Measurements from ENCODE around the gene MRPS34.
"Not testable (repeated sequence)": the region's sequence is repeated elsewhere in the genome, so short reads cannot be mapped to it uniquely, and the experiment has no call there.

Gene MRPS34

DNA sequence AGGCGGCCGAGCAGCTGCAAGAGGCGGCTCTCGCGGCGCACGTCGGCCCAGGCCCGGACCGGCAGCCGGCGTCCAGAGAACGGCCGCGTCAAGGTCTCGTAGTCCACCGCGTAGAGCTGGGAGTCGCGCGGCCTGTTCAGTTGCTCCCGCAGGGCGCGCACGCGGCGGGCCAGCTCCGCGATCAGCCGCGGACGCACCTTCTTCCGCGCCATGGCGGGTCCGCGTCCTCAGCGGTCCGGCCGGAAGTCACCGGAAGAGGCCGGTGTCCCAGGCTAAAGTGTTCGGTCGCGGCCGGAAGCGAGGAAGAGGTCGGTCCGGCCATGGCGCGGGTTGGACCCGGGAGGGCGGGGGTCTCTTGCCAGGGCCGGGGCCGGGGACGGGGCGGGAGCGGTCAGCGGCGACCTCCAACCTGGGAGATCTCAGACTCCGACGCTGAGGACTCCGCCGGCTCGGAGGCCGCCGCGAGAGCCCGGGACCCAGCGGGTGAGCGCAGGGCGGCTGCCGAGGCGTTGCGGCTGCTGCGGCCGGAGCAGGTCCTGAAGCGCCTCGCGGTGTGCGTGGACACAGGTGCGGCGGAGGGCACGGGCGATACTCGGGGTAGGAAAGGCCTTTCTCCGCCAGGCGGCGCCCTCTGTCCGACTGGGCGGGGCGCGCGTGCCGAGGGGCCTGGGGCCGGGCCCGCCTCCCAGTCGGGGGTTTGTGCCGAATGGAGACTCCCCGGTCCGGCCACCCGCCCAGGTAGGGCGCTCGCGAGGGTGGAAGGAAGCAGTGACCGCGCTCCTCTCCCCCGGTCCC lies at the start of gene MRPS34:
TSS of gene MRPS34 (minus strand) at position 227 of the 795 bp plus-strand sequence. CDS start at position 212, 15 bp downstream.
- DNase-seq (ENCODE audit: low spot score), result peak; percentile 82

DNA sequence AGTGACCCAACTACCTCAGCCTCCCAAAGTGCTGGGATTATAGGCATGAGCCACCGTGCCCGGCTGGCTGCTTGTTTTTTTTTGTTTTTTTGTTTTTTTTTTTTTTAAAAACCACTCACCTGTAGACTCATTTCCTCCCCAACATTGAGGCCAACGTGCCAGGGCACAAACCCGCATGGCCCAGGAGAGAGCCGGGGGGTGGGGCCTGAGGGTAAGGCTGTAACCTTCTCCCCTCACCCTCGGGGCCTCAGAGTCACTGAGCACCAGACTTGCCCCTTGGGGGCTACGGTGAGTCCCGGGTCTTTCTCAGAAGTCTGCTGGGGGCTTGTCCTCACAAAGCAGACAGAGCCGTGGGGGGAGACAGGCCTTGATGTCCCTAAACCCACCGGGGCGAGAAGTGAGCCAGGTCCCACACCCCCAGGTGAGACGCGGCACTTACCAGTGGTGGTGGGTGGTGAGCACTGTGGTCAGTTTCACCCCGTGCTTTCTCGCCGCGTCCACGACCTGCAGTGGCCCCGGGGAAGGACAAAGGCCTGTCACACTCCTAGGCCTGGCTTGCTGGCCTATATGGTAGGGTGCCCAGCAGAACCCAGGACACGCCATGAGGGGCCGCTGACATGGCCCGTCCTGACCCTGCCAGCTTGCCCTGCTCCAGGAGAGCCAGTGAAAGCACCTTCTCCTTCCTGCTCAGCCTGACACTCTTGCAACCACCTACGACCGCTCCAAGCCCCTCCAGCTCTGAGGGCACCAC lies 49.1 kb upstream of the MRPS34 start:
- no peak for DNase-seq (ENCODE audit: low spot score)

GRCh38 chr16:1820946-1821290 lies 48.0 kb upstream of the MRPS34 start:
- no peak for DNase-seq (ENCODE audit: low spot score)

GRCh38 chr16:1820096-1820945 lies 47.4 kb upstream of the MRPS34 start:
- DNase-seq (ENCODE audit: low spot score), result no peak

- no peak for DNase-seq (ENCODE audit: low spot score)
Measured at GRCh38 chr16:1819611-1820010, 46.7 kb upstream of the MRPS34 start.

DNA sequence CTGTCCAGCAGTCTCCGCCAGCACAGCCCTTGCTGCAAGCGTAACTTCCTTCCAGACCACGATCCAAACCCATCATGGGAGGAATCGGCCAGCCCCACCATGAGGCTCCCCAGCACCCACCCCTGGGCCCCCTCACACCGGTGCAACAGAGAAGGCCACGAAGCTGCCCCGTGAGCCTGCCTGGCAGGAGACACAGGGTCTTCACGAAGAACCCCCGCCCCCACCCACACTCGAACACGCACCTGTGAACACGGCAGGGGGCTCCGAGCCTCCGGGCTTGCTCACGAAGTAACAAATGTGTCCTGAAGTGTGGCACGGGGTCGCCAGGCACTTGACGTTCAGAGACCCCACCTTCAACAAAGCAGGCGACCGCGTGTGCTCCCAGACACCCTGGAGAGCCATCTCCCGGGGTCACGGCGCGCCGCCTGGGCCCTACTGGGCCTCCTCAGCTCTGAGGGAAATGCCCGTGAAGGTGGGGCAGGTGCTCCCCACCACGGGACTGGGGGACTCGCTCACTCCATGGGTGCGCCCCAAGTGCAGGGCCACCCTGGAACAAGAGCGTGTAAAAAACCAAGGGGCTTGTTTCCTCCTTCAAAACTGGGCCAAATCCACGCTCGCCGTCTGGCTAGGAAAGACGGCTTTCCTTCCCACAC lies 46.1 kb upstream of the MRPS34 start:
- peak; percentile 13 for DNase-seq (ENCODE audit: low spot score)

DNA sequence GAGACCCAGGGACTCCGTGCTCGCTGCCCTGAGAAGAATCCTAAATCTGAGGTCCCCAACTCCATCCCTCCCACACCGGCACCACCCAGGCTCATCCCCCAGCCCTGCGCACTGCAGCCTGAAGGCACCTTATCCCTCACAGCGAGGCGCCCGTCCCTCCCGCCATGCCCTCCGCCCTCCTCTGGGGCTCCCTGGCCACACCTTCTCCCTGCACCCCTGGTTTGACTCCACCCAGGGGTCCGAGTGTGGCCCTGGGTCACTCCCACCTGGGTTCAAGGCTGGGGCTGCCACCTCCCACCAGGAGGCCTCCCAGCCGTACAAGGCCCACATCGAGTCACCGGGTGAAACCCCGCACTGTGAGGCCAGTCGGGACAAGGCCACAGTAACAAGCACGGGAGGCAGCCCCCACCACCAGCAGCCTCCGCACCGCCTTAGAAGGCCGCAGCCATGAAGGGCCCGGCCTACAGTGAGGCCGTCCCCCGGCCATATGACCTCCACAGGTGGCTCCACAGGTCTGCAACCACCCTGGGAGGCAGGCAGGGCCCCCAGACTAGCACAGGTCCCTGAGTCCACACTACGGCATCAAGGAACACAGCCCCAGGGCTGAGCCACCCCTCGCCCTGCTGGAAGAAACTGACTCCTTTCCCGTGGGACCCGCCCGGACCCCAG lies 45.4 kb upstream of the MRPS34 start:
- no peak for DNase-seq (ENCODE audit: low spot score)

- no peak for DNase-seq (ENCODE audit: low spot score)
Measured at GRCh38 chr16:1817716-1818115, 44.8 kb upstream of the MRPS34 start.

GRCh38 chr16:1817276-1817589 lies 44.3 kb upstream of the MRPS34 start:
- no peak for DNase-seq (ENCODE audit: low spot score)

DNA sequence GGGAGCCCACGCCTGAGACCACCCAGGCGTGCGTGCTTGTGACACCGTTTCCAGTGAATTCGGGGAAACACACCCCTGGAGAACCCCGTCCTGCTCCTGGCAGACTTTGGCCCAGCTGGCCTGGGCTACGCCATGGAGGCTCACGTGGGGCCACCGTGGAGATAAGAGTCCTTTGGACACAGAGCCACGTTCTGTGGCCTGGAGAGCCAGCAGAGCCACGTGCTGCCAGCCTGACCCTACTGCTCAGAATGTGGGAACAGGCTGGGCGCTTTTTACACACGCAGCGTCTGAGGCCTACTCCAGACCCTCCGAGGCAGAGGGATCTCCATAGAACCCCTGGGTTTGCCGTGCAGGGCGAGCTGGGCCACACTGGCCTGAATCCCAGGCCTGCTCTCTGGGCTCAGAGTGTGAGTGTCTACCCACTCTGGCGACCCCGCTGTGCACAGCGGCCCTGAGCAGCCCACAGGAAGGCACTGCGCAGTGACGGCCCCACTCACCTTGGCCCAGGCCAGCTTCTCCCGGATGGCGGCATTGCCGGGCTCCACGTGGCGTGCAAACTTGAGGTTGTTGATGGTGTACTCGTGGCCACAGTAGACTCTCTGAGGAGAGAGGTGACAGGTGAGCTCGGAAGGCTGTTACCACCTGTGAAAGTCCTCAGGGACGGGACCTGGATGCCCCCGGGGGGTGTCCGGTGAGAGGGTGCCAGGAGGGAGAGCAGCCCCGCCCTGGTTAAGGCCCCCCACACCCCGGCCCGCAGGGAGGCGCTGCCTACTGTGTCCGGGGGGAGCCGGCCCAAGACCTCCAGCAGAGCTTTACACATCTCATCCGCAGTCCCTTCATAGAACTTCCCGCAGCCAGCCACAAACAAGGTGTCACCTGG lies 43.7 kb upstream of the MRPS34 start:
- DNase-seq (ENCODE audit: low spot score), result no peak

- no peak for DNase-seq (ENCODE audit: low spot score)
Measured at GRCh38 chr16:1815461-1815860, 42.5 kb upstream of the MRPS34 start.

- DNase-seq (ENCODE audit: low spot score), result peak; percentile 66
Measured at GRCh38 chr16:1812732-1813163, 39.8 kb upstream of the MRPS34 start.

DNA sequence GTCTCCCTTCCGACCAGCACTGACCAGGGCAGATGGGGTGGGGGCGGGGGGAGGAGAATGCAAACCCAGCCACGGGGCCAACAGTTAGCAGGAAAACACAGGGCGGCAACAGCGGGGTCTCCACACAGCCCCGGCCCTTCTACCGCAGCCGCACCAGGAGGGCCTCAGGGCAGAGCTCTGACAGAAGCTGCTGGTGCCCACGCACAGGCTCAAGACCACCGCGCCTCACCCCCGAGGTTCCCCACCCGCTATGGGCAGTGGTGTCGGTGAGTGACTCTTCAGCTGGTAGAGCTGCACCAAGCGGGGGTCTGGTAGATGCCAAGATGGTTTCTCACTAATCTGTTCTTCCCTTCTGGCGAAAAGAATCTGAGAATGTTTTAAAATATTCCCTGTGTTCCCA lies 37.6 kb upstream of the MRPS34 start:
- no peak for DNase-seq (ENCODE audit: low spot score)

- DNase-seq (ENCODE audit: low spot score), result no peak
Measured at GRCh38 chr16:1810106-1810505, 37.2 kb upstream of the MRPS34 start.

GRCh38 chr16:1809281-1809801 lies 36.4 kb upstream of the MRPS34 start:
- no peak for DNase-seq (ENCODE audit: low spot score)

- DNase-seq (ENCODE audit: low spot score), result no peak
Measured at GRCh38 chr16:1808691-1809090, 35.8 kb upstream of the MRPS34 start.

GRCh38 chr16:1807626-1808025 lies 34.7 kb upstream of the MRPS34 start:
- DNase-seq (ENCODE audit: low spot score), result no peak

DNA sequence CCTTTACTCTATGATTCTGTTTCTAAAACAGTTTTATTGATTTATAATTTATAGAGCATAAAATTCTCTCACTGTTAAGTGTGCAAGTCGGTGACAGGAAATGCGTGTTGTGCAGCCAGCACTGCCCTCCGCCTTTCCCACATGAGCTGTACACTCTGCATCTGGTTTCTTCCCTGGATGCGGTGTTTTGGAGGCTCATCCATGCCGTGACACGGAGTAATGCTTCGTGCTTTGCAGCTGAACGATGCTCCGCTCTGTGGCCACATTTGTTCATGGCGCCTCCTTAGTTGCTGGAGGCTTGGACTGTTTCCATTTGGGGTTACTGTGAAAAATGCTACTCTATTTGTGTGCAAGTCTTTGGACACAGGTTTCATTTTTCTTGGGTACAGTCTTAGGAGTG lies 27.8 kb upstream of the MRPS34 start:
- no peak for DNase-seq (ENCODE audit: low spot score)

- DNase-seq (ENCODE audit: low spot score), result not testable (repeated sequence)
Measured at GRCh38 chr16:1799263-1799662, 26.3 kb upstream of the MRPS34 start.

DNA sequence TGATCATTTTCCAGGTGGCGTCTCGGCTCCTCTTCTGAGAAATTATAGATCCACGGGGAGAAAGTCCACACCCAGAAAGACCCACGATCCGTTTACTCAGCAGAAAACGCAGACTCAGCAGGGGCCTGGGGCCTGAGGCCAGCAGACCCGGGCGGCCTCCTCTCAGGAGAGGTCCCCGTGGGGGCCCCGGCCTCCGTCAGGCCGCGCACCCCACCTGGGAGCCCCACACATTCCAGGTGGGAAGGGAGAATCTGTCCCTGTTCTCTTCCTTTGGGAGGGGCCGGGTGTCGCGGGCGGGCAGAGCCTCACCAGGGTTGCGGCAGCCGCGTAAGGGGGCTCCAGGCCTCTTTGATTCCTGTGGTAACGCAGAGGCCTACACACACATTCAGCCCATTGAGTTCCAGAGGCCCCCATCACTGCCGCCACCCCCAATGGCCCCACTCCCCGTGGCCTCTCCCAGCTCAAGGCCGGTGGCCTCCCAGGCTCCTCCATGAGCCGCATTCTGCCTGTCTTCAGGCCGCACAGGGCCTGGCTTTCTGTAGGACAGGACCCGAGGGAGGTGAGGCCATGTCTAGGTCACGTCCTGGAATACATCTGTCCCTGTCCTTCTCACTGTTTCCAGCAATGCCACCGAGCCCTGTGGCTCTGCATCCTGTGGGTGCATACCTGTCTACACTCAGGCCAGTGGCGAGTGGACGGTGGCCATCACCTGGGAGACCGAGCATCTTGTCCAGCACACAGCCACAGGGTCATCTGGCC lies 22.2 kb upstream of the MRPS34 start:
- DNase-seq (ENCODE audit: low spot score), result no peak

Measured in cerebellar cortex (tissue), 1 donor.